Right lobe of liver (tissue), 4 donors: ENCODE data around the gene MISP3.
"Not testable (repeated sequence)": the region's sequence is repeated elsewhere in the genome, so short reads cannot be mapped to it uniquely, and the experiment has no call there.

Source experiments
- CTCF ChIP-seq, 4 donors: fragments of 200-600 bp in 3 of 4; fragments of 450-650 bp in 1 of 4; IDR thresholded peaks; one replicate each; pipeline versions ENCODE4 v1.5.1 to v1.8.0; 2016 to 2022; ENCODE audit warnings: antibody characterized with exemption in 4 of 4, mild to moderate bottlenecking in 2 of 4
- POLR2A ChIP-seq: fragments of 450-650 bp; IDR thresholded peaks from one replicate; pipeline ENCODE4 v1.6.1; 2017; ENCODE audit warnings: antibody characterized with exemption, mild to moderate bottlenecking
- donor health status: DM: no; HTN: no; CAD: no.
- donor health status: DM: no; HTN: no; CAD: no.
- donor health status: DM: no; HTN: yes; CAD: no.

DNA sequence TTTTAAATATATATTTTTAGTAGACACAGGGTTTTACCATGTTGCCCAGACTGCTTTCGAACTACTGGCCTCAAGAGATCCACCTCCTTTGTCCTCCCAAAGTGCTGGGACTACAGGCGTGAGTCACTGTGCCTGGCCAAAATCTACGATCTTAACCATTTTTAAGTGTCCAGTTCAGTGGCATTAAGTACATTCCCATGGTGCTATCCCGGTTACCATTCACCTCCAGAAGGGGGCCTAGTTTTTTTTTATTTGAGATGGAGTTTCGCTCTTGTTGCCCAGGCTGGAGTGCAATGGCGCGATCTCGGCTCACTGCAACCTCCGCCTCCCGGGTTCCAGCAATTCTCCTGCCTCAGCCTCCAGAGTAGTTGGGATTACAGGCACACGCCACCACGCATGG, 37.4 kb upstream of the MISP3 start:
- TF ChIP-seq POLR2A; CTCF (IDR thresholded peaks at IDR 0.05): not testable (repeated sequence)
